Epithelial cell of proximal tubule (primary cell): ENCODE results near the gene FBXL14. TPM values are rescaled to one million over a fixed set of nuclear protein-coding genes. Genes with fewer than 3 reads are reported as not detected.

Source experiments
- DNase-seq: peaks from one replicate; pipeline ENCODE4 v3.0.0-alpha.2; 2011; ENCODE audit warnings: low read depth
- H3K4me3 ChIP-seq: 2 replicates; pipeline ENCODE4 v1.5.1; 2011; ENCODE audit warnings: low read depth, mild to moderate bottlenecking, low read length
- total RNA-seq: library from RNA; depleted of rRNA; stranded (reverse); fragments of >200 nt; gene quantifications from 2 replicates; pipeline ENCODE4 v1.2.3, GENCODE V29; 2015
- TF ChIP-seq, protein P1 (sequence below): conservative IDR thresholded peaks from 2 replicates; pipeline ENCODE4 v1.5.1; 2012; ENCODE audit warnings: low read depth, mild to moderate bottlenecking, low read length

FBXL14 gene
- total RNA-seq, 1 donor from 2014 or later: 5.5 TPM

DNA sequence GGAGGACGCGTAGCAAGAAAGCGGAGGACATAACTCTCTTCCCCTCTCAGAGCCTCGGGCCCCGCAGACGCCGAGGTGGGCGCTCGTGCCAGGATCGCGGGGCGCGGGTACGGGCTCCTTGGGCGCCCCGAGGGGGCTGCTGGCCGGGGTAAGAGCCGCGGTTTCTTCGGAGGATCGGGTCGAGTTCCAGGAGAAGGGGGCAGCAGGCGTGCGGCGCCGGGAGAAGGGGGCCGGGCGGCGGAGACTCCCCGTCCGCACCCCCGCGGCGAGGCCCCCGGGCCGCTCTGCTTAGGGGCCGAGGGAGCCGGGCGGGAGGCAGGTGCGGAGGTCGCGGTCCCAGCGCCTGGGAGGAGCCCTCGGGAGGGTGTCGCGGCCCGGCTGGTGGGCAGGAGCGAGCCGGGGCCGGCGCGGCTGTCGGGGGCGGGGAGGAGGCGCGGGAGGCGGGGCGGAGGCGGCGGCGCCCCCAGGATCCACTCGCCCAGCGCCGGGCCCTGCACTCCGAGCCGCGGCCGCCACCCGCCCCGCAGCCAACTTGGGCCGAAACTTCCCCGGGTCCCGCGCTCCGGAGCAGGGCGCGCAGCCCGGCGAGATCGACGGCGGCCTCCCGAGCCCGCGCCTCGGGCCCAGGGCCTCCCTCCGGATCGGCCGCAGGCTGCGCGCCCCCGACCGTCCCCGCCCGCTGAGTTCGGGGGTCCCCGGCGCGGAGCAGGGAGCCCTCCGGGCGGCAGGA, 64.4 kb downstream of the FBXL14 start:
- no peak for DNase-seq
- peak overlapping the region; percentile 48 for H3K4me3 ChIP-seq
- TF ChIP-seq, protein P1, sequence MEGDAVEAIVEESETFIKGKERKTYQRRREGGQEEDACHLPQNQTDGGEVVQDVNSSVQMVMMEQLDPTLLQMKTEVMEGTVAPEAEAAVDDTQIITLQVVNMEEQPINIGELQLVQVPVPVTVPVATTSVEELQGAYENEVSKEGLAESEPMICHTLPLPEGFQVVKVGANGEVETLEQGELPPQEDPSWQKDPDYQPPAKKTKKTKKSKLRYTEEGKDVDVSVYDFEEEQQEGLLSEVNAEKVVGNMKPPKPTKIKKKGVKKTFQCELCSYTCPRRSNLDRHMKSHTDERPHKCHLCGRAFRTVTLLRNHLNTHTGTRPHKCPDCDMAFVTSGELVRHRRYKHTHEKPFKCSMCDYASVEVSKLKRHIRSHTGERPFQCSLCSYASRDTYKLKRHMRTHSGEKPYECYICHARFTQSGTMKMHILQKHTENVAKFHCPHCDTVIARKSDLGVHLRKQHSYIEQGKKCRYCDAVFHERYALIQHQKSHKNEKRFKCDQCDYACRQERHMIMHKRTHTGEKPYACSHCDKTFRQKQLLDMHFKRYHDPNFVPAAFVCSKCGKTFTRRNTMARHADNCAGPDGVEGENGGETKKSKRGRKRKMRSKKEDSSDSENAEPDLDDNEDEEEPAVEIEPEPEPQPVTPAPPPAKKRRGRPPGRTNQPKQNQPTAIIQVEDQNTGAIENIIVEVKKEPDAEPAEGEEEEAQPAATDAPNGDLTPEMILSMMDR: no peak

DNA sequence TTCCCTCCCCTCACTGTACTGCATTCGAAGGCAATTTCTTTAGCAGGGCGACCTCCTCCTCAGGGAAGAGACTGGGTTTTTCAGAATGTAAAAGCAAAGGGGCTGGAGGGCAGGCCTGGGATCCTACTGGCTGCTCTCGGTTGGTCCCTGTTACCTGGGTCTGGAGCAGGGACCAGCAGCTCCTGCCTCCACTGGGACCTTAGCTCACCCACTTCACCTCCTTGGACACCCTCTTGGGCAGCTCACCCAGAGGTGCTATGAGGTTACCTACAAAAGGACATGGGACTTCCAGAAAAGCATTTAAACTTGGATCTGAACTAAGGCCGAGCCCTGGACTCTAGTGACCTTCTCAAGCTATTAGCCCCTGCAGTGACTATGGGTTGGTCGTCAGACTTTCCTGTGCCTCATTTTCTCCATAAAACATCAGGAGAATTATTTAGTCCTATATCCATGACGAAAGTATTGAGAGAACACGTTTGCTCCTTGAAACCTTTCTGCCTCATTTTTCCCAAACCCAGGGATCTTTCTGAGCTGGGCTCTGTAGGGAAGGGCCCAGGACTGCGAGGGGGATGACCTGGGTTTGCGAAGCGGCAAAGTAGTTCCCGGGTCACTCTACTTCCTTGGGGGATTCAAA, 65.0 kb downstream of the FBXL14 start:
- TF ChIP-seq, protein P1: no peak
- DNase-seq: no peak
- H3K4me3 ChIP-seq: peak overlapping the region; percentile 48

DNA sequence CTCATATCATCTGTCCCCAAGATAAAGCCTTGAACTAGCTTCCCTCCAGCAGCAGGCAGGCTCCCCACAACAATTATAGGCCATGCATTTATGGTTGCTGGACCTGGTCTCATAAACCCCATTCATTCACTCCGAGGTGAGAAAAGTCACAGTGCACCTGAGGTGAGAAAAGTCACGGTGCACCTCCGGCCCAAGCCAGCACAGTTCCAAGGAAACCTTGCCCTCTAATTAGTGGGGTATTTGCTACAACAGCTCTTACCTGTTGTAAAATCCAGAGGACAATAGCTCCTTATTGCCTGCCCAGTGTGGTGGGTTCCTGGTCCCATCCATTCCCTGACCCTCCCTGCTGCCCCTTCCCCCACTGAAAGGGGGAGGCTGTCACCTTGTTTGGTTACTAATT, 65.6 kb downstream of the FBXL14 start:
- DNase-seq: no peak
- H3K4me3 ChIP-seq: no peak overlapping the region
- TF ChIP-seq, protein P1: no peak

DNA sequence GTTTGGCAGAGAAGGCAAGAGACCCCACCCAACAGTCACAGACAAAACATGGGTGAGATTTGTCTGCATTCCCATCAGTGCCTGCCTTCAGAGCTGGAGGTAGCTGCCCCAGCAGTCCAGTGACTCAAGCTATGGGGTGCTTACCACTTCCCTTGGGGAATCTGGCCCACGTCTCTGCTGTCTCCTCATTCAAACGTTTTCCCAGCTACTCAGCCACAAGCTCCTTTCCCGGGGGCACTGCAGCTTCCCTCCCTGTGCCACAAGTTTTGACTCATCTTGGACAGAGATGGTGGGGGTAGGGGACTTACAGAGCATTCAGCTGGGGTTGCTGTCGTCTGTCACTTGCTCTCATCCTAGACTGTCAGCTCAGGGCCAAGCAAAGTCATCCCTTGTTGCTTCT, 66.6 kb downstream of the FBXL14 start:
- TF ChIP-seq, protein P1: no peak
- H3K4me3 ChIP-seq: no peak overlapping the region
- no peak for DNase-seq

DNA sequence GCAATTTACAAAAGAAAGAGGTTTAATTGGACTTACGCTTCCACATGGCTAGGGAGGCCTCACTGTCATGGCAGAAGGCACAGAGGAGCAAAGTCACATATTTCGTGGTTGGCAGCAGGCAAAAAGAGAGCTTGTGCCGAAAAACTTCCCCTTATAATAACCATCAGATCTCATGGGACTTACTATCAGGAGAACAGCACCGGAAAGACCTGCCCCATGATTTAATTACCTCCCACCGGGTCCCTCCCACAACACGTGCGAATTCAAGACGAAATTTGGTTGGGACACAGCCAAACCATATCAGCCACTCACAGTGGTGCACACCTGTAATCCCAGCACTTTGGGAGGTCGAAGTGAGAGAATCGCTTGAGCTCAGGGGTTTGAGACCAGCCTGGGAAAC, 68.5 kb downstream of the FBXL14 start:
- DNase-seq: no peak
- no peak overlapping the region for H3K4me3 ChIP-seq
- TF ChIP-seq, protein P1: no peak

DNA sequence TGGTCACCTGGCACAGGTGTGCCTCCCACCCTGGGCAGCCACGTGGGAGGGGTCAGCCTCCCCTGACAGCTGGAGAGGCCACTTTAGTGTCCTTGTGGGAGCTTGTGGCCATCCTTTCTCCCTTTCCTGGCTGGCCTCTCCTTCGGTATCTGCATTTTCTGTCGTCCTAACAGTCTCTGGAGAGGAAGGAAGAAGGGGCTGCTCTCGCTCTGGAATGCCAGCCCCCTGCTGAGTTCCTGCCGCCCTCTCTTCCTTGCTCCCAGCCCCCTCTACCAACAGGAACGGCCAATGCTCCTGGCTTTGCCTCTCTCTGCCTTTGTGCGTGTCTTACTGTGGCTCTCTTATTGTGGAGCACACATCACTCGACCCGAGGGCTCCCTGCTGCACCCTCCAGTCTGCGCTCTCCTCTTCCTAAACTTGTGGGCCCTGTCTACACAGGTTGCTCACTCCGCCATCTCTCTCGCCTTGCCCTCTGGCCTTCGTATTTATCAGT, 70.8 kb downstream of the FBXL14 start:
- H3K4me3 ChIP-seq: no peak overlapping the region
- TF ChIP-seq, protein P1: no peak
- no peak for DNase-seq
